HG02840 (cell line): ENCODE measurements around the gene DNM1L.
"Not testable (repeated sequence)": the region's sequence is repeated elsewhere in the genome, so short reads cannot be mapped to it uniquely, and the experiment has no call there.

Experiments
- ATAC-seq: cut with Tn5 transposase; IDR thresholded peaks from one replicate; pipeline ENCODE4 v1.9.1; 2021; ENCODE audit warnings: mild to moderate bottlenecking, moderate library complexity, moderate number of reproducible peaks; ENCODE audit not compliant: unreplicated experiment, low FRiP score

The DNM1L gene

GRCh38 chr12:32693036-32693435, 13.9 kb downstream of the DNM1L start:
- ATAC-seq = no peak

- no peak for ATAC-seq
Observed at GRCh38 chr12:32695787-32696186, 16.7 kb downstream of the DNM1L start.

- no peak for ATAC-seq
Observed at GRCh38 chr12:32697445-32697844, 18.3 kb downstream of the DNM1L start.

- ATAC-seq = no peak
Observed at GRCh38 chr12:32698285-32698684, 19.2 kb downstream of the DNM1L start.

- ATAC-seq = not testable (repeated sequence)
Observed at GRCh38 chr12:32699437-32699836, 20.3 kb downstream of the DNM1L start.

- ATAC-seq = no peak
Observed at GRCh38 chr12:32702473-32702872, 23.4 kb downstream of the DNM1L start.

- ATAC-seq = no peak
Observed at GRCh38 chr12:32702946-32703345, 23.8 kb downstream of the DNM1L start.

GRCh38 chr12:32705783-32706182, 26.7 kb downstream of the DNM1L start:
- ATAC-seq = no peak

- ATAC-seq = no peak
Observed at GRCh38 chr12:32706335-32707024, 27.4 kb downstream of the DNM1L start.

GRCh38 chr12:32708926-32709325, 29.8 kb downstream of the DNM1L start:
- ATAC-seq = no peak

GRCh38 chr12:32714772-32715171, 35.7 kb downstream of the DNM1L start:
- no peak for ATAC-seq

- no peak for ATAC-seq
Observed at GRCh38 chr12:32718926-32719325, 39.8 kb downstream of the DNM1L start.

- not testable (repeated sequence) for ATAC-seq
Observed at GRCh38 chr12:32725308-32725707, 46.2 kb downstream of the DNM1L start.

- no peak for ATAC-seq
Observed at GRCh38 chr12:32726286-32726685, 47.2 kb downstream of the DNM1L start.

GRCh38 chr12:32727237-32727636, 48.1 kb downstream of the DNM1L start:
- ATAC-seq = no peak

GRCh38 chr12:32734952-32735351, 55.9 kb downstream of the DNM1L start:
- ATAC-seq = no peak

- no peak for ATAC-seq
Observed at GRCh38 chr12:32736445-32736844, 57.3 kb downstream of the DNM1L start.

- ATAC-seq = no peak
Observed at GRCh38 chr12:32737715-32738114, 58.6 kb downstream of the DNM1L start.

GRCh38 chr12:32739279-32739678, 60.2 kb downstream of the DNM1L start:
- no peak for ATAC-seq

- ATAC-seq = no peak
Observed at GRCh38 chr12:32742133-32742532, 63.0 kb downstream of the DNM1L start.

GRCh38 chr12:32743264-32743663, 64.2 kb downstream of the DNM1L start:
- no peak for ATAC-seq

- ATAC-seq = no peak
Observed at GRCh38 chr12:32753605-32754004, 74.5 kb downstream of the DNM1L start.

GRCh38 chr12:32754111-32754510, 75.0 kb downstream of the DNM1L start:
- no peak for ATAC-seq
